Astrocyte of the cerebellum (primary cell): ENCODE measurements around the gene PLD5.

Experiments used
- DNase-seq: peaks from one replicate; pipeline ENCODE4 v3.0.0-alpha.2; 2011; ENCODE audit warnings: low read depth
- H3K4me3 ChIP-seq: 2 replicates; pipeline ENCODE4 v1.5.1; 2011; ENCODE audit warnings: mild to moderate bottlenecking, low read depth, low read length, moderate library complexity
- in situ Hi-C: cut with HindIII; loops from 2 replicates; pipeline ENCODE4 v1.10.0; 2017; ENCODE audit warnings: low sequenced_read_pairs
- TF ChIP-seq, protein P1 (sequence below): IDR thresholded peaks from 2 replicates; pipeline ENCODE4 v1.5.1; 2012; ENCODE audit warnings: low read length, low read depth, moderate library complexity, mild to moderate bottlenecking; ENCODE audit errors: missing control alignments

The PLD5 gene

GRCh38 chr1:242534753-242535152 is 10.3 kb upstream of the PLD5 start:
- DNase-seq = no peak
- H3K4me3 ChIP-seq = no peak overlapping the region
- in situ Hi-C loops = no loop called here
- TF ChIP-seq, protein P1, sequence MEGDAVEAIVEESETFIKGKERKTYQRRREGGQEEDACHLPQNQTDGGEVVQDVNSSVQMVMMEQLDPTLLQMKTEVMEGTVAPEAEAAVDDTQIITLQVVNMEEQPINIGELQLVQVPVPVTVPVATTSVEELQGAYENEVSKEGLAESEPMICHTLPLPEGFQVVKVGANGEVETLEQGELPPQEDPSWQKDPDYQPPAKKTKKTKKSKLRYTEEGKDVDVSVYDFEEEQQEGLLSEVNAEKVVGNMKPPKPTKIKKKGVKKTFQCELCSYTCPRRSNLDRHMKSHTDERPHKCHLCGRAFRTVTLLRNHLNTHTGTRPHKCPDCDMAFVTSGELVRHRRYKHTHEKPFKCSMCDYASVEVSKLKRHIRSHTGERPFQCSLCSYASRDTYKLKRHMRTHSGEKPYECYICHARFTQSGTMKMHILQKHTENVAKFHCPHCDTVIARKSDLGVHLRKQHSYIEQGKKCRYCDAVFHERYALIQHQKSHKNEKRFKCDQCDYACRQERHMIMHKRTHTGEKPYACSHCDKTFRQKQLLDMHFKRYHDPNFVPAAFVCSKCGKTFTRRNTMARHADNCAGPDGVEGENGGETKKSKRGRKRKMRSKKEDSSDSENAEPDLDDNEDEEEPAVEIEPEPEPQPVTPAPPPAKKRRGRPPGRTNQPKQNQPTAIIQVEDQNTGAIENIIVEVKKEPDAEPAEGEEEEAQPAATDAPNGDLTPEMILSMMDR = no peak

- TF ChIP-seq, protein P1 = no peak
- H3K4me3 ChIP-seq = no peak overlapping the region
- DNase-seq = no peak
- in situ Hi-C loops = no loop called here
Measured at GRCh38 chr1:242530761-242531160, 6.3 kb upstream of the PLD5 start.

- TF ChIP-seq, protein P1 = no peak
- in situ Hi-C loops = no loop called here
- H3K4me3 ChIP-seq = no peak overlapping the region
- DNase-seq = no peak
Measured at GRCh38 chr1:242525769-242526168, 1.3 kb upstream of the PLD5 start.

DNA sequence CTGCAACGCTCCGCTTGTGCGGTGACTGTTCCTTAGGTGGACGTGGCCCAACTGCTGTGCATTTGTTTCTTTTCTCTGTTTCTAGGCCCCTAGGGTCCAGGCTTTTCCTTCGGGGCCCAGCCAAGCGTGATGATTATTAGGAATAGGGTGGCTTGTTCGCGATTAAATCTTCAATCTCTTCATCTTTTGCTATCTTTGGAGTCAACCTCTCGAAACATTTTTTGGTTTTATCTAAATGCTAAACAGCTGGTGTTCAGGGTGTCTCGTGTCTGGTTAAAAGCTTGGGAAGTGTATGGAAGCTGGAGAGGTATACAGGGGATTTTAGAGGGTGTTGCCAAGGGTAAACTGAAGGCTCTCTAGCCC is 844 bp upstream of the PLD5 start:
- TF ChIP-seq, protein P1 = no peak
- H3K4me3 ChIP-seq = peak overlapping the region; percentile 44
- in situ Hi-C loops = no loop called here
- DNase-seq = no peak

DNA sequence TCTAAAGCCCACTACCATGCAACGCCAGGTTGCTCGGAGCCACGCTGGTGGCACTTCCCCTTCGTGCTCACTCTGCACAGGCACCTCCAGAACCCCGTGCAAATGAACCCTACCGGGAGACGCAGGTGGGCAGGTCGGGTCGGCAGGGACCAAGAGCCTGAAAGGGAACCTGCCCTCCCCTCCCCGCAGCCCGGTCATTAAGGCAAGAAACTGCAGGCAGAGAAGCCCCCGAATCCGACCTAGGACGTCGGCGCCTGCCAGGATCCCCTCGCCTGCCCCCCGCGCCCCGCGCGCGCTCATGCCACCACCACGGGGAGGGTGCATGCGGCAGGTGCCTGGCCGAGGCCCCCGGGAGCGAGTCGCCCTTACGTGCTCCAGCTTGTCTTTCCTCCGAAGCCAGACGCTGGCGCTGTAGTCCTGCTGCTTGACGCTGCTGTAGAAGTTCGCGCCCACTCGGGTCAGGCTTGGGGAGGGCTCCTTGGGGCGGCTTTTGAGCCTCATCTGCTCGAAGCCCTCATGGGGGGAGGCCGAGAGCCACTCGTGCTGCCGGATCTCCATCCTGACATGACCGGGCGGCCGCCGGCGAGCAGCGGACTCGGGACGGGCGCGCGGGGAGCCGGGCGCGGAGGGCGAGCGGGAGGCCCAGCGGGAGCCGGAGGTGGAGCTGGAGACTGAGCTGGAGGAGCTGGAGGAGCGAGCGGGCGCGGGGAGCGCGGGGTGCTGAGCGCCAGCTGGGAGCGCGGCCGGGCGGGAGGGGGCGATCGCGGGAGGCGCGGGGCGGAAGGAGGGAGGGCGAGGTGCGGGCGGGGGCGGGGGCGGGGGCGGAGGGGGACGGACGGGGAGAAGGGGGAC is 552 bp downstream of the PLD5 start:
- in situ Hi-C loops = no loop called here
- DNase-seq = no peak
- peak overlapping the region; percentile 44 for H3K4me3 ChIP-seq

DNA sequence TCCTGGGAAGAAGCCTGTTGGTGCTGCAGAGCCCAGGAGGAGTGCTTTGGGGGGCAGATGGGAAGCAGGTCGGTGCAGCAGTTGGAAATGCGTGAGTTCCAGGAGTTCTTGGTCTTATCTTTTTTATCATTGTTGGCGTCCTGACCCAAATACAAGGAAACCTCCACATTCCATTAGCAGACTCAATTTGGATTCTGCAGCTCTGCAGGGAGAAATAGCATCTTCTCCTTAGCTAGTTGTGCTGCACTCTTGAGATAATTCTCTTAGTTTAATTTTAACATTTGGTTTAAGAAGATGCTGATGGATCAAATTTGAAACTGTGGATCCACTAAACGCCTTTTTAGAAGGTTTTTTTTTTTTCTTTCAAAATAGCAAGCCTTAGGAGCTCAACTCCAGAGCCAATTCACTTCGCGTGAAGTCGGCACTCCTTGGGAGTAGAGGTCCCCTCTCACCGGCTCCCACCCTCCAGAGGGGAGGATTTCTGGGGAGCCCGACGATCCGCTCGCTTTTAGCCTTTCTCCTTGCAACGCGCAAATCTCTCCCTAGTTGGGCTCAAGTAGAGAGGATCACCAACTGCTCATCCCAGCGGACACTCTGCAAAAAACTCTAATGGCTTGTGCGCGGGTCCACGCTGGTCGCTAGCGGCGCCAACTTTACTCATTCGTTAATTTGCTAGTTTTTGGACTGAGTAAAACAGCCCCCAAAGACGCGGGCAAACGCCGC is 1.3 kb downstream of the PLD5 start:
- DNase-seq = no peak
- TF ChIP-seq, protein P1 = no peak
- no peak overlapping the region for H3K4me3 ChIP-seq
- in situ Hi-C loops = no loop called here

More for the DNA sequence above, 552 bp downstream of the PLD5 start:
- TF ChIP-seq, protein P1 = no peak
